ENCODE results near the gene MLLT6. TPM values are rescaled to one million over a fixed set of nuclear protein-coding genes. Genes with fewer than 3 reads are reported as not detected.

MLLT6 gene
- total and polyA plus RNA-seq, 9 donors = 52.3 to 278 (median 170) TPM

DNA sequence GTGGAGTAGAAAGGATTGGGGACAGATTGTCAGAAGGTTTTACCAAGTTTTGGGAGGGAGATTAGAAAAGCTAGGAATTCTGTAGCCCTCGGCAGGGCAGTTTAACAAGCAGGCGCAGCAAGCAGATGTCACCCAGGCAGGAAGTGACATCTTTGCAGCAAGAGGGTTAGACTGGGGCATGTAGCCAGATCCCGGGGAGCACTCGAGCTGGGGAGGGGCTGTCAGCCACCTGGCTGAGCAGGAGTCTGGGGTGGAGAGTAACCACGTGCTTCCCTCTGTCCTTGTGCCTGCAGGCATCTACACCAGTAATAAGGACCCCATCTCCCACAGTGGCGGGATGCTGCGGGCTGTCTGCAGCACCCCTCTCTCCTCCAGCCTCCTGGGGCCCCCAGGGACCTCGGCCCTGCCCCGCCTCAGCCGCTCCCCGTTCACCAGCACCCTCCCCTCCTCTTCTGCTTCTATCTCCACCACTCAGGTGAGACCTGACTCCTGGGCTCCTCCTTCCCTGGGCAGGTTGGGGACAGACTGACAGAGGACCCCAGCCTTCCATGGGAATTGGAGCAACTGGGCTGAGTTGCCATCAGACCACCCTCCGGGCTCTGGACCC, 12.2 kb downstream of the MLLT6 start:
- Histone ChIP-seq H3K27ac (no peak overlapping the region), H3K27me3 (no peaks in the 10 kb centered on the region), H3K9me3 (no peaks in the 10 kb centered on the region), H3K36me3 (no peaks in the 10 kb centered on the region), H3K4me1 (ENCODE audit: insufficient read depth) (no peaks in the 10 kb centered on the region), H3K4me3 (no peak overlapping the region)
- 76 to 79% (median 77%) methylated on average over 12 of the region's 12 CpGs for WGBS, 3 donors
- intact Hi-C loops (cut with DNase I) = no loop called here
- TF ChIP-seq POLR2A (IDR thresholded peaks at IDR 0.05) (no peak), EP300 (IDR thresholded peaks at IDR 0.05) (no peak), CTCF (IDR thresholded peaks at IDR 0.05) (no peak)
- DNase-seq = no peak

DNA sequence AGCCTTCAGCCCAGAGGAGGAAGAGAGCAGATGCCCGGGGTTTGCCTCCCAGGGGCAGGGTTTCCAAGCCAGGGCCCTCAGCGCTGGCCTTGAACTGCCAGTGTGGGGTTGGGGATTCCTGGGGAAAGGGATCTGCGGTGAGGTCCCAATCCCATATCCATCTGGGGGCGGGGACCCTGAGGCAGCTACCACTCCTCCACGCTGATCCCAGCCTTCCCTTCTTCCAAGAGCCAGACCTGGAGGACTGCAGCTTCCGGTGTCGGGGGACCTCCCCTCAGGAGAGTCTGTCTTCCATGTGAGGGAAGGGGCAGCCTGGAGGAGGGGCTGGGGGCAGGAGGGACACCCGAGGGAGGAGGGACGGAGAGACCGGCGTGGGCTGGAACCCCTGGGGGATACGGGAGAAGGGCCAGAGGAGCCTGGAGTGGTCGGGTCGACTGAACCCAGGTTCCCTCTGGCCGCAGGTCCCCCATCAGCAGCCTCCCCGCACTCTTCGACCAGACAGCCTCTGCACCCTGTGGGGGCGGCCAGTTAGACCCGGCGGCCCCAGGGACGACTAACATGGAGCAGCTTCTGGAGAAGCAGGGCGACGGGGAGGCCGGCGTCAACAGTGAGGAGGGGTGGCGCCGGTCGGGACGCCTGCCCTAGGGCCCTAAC, 14.3 kb downstream of the MLLT6 start:
- TF ChIP-seq EP300 (IDR thresholded peaks at IDR 0.05) (no peak), CTCF (IDR thresholded peaks at IDR 0.05) (no peak), POLR2A (IDR thresholded peaks at IDR 0.05) (no peak)
- H3K4me1 ChIP-seq (ENCODE audit: insufficient read depth) = no peaks in the 10 kb centered on the region
- DNase-seq = no peak
- H3K27ac ChIP-seq = no peak overlapping the region
- H3K36me3 ChIP-seq = no peaks in the 10 kb centered on the region
- WGBS, 3 donors = 67 to 77% (median 68%) methylated on average over 29 of the region's 29 CpGs
- H3K27me3 ChIP-seq = no peaks in the 10 kb centered on the region
- H3K4me3 ChIP-seq = no peak overlapping the region
- H3K9me3 ChIP-seq = no peaks in the 10 kb centered on the region
- intact Hi-C loops (cut with DNase I) = no loop called here

DNA sequence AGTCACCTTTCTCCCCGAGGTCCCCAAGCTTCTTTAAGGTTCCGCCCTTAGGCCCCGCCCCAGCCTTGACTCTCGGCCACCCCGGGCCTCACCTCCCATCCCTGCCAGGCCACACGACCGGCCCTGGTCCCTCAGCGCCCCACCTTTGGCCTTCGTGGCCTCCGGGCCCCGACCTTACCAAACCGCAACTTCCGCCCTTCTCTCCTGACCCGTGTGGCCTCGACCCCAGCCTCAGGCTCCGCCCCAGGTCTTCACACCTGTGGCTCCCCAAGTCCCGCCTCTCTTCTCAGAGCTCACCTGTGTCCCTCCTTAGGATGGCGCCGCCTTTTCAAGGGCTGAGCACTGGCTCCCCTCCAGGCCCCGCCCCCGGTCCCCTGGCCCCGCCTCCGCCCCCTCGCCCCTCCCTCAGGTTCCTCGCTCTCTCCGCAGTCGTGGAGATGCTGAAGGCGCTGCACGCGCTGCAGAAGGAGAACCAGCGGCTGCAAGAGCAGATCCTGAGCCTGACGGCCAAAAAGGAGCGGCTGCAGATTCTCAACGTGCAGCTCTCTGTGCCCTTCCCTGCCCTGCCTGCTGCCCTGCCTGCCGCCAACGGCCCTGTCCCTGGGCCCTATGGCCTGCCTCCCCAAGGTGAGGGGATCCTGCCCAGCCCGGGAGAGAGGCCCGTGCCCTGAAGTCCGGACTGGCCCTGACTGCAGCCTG, 15.0 kb downstream of the MLLT6 start:
- DNase-seq = no peak
- TF ChIP-seq CTCF (IDR thresholded peaks at IDR 0.05) (no peak), POLR2A (IDR thresholded peaks at IDR 0.05) (no peak), EP300 (IDR thresholded peaks at IDR 0.05) (no peak)
- Histone ChIP-seq H3K4me3 (no peak overlapping the region), H3K9me3 (no peaks in the 10 kb centered on the region), H3K4me1 (ENCODE audit: insufficient read depth) (no peaks in the 10 kb centered on the region), H3K36me3 (no peaks in the 10 kb centered on the region), H3K27ac (no peak overlapping the region), H3K27me3 (no peaks in the 10 kb centered on the region)
- intact Hi-C loops (cut with DNase I) = no loop called here
- WGBS, 3 donors = 66 to 73% (median 67%) methylated on average over 39 of the region's 39 CpGs

- no peak overlapping the region for H3K4me3 ChIP-seq
- no peak for DNase-seq
- intact Hi-C loops (cut with DNase I) = no loop called here
- no peak overlapping the region for H3K27ac ChIP-seq
- H3K36me3 ChIP-seq = no peaks in the 10 kb centered on the region
- no peaks in the 10 kb centered on the region for H3K9me3 ChIP-seq
- no peaks in the 10 kb centered on the region for H3K27me3 ChIP-seq
- WGBS, 3 donors = 82 to 85% (median 83%) methylated on average over 6 of the region's 6 CpGs
- TF ChIP-seq EP300 (IDR thresholded peaks at IDR 0.05) (no peak), POLR2A (IDR thresholded peaks at IDR 0.05) (no peak)
- H3K4me1 ChIP-seq (ENCODE audit: insufficient read depth) = no peaks in the 10 kb centered on the region
These were observed 15.9 kb downstream of the MLLT6 start for GRCh38 chr17:38720941-38721340.

- intact Hi-C loops (cut with DNase I) = no loop called here
- WGBS, 3 donors = 86 to 92% (median 87%) methylated on average over 10 to 16 of the region's 16 CpGs
- no peak overlapping the region for H3K27ac ChIP-seq
- H3K27me3 ChIP-seq = no peaks in the 10 kb centered on the region
- no peak overlapping the region for H3K4me3 ChIP-seq
- no peaks in the 10 kb centered on the region for H3K36me3 ChIP-seq
- no peak for TF ChIP-seq EP300 (IDR thresholded peaks at IDR 0.05)
- TF ChIP-seq POLR2A (IDR thresholded peaks at IDR 0.05) = no peak
- TF ChIP-seq CTCF (IDR thresholded peaks at IDR 0.05) = no peak
- H3K9me3 ChIP-seq = no peaks in the 10 kb centered on the region
- H3K4me1 ChIP-seq (ENCODE audit: insufficient read depth) = no peaks in the 10 kb centered on the region
- no peak for DNase-seq
These were observed 16.7 kb downstream of the MLLT6 start for GRCh38 chr17:38721802-38722201.

Data from ovary (tissue), 9 donors.